ENCODE measurements around the gene ZNF618.
"Not testable (repeated sequence)": the region's sequence is repeated elsewhere in the genome, so short reads cannot be mapped to it uniquely, and the experiment has no call there.

ZNF618 gene

GRCh38 chr9:114029311-114030170, 153.4 kb downstream of the ZNF618 start:
- DNase-seq: no peak

GRCh38 chr9:114030364-114030763, 154.3 kb downstream of the ZNF618 start:
- DNase-seq: no peak

- DNase-seq: no peak
These were observed 155.0 kb downstream of the ZNF618 start for GRCh38 chr9:114031037-114031630.

- DNase-seq: no peak
These were observed 156.1 kb downstream of the ZNF618 start for GRCh38 chr9:114031948-114032840.

GRCh38 chr9:114033397-114034103, 157.4 kb downstream of the ZNF618 start:
- DNase-seq: no peak

GRCh38 chr9:114034196-114034595, 158.1 kb downstream of the ZNF618 start:
- no peak for DNase-seq

GRCh38 chr9:114034661-114035062, 158.6 kb downstream of the ZNF618 start:
- no peak for DNase-seq

- DNase-seq: no peak
These were observed 159.2 kb downstream of the ZNF618 start for GRCh38 chr9:114035221-114035844.

- DNase-seq: no peak
These were observed 160.0 kb downstream of the ZNF618 start for GRCh38 chr9:114035845-114036801.

- no peak for DNase-seq
These were observed 161.1 kb downstream of the ZNF618 start for GRCh38 chr9:114037249-114037648.

- no peak for DNase-seq
These were observed 162.0 kb downstream of the ZNF618 start for GRCh38 chr9:114037961-114038723.

- no peak for DNase-seq
These were observed 162.7 kb downstream of the ZNF618 start for GRCh38 chr9:114038724-114039313.

- DNase-seq: no peak
These were observed 163.4 kb downstream of the ZNF618 start for GRCh38 chr9:114039484-114039883.

- not testable (repeated sequence) for DNase-seq
These were observed 167.6 kb downstream of the ZNF618 start for GRCh38 chr9:114043660-114044059.

GRCh38 chr9:114046237-114046755, 170.2 kb downstream of the ZNF618 start:
- no peak for DNase-seq

GRCh38 chr9:114046875-114047274, 170.8 kb downstream of the ZNF618 start:
- DNase-seq: no peak

- DNase-seq: no peak
These were observed 171.6 kb downstream of the ZNF618 start for GRCh38 chr9:114047717-114048116.

GRCh38 chr9:114048533-114049415, 172.7 kb downstream of the ZNF618 start:
- DNase-seq: no peak
